Measurements from ENCODE around the gene MLYCD. TPM values are rescaled to one million over a fixed set of nuclear protein-coding genes. Genes with fewer than 3 reads are reported as not detected.

Gene MLYCD
- total and polyA plus RNA-seq, 8 donors, result 3.4 to 6.6 (median 4.1) TPM

- DNase-seq, result peak in 1 of 4 donors; percentile 43
- H3K27me3 ChIP-seq, result peaks cover 0 to 18% of the 10 kb centered on the region in 2 donors
- no peaks in the 10 kb centered on the region for H3K36me3 ChIP-seq
- H3K27ac ChIP-seq, result no peak overlapping the region
- no peak for ATAC-seq
- intact Hi-C loops (cut with DNase I), result no loop called here
- H3K4me1 ChIP-seq, result no peaks in the 10 kb centered on the region
- TF ChIP-seq CTCF (IDR thresholded peaks at IDR 0.05), result no peak
- peaks cover 0 to 11% of the 10 kb centered on the region in 2 donors for H3K9me3 ChIP-seq
- no peak overlapping the region for H3K4me3 ChIP-seq
Measured at GRCh38 chr16:83975590-83976260, 76.8 kb downstream of the MLYCD start.

Other genes starting within 250 kb of the MLYCD start
- gene HSBP1, start 91.1 kb upstream of the MLYCD start, total RNA-seq, result 100 to 1,000 TPM; 118 TPM
- gene HSBP1, start 91.1 kb upstream of the MLYCD start, polyA plus RNA-seq (ENCODE audit: insufficient read length in 6 of 6), result 100 to 1,000 TPM; 162 to 184 (median 175) TPM
- 10 to 100 TPM in 1 of 2 donors, 1 to 10 TPM in 1; 9.4 to 18.0 TPM for gene OSGIN1, start 54.1 kb downstream of the MLYCD start, total RNA-seq
- gene OSGIN1, start 54.1 kb downstream of the MLYCD start, polyA plus RNA-seq (ENCODE audit: insufficient read length in 6 of 6), result 1 to 10 TPM in 1 of 6 donors, under 1 TPM in 5; 0.47 to 1.2 (median 0.57) TPM
- gene NECAB2, start 69.1 kb downstream of the MLYCD start, total RNA-seq, result under 1 TPM; 0.17 to 0.39 TPM
- gene NECAB2, start 69.1 kb downstream of the MLYCD start, polyA plus RNA-seq (ENCODE audit: insufficient read length in 6 of 6), result under 1 TPM; 0.20 to 0.79 (median 0.45) TPM
- gene SLC38A8, start 143.7 kb downstream of the MLYCD start, total RNA-seq, result under 1 TPM in 1 of 2 donors, not detected in 1; 0.65 TPM
- gene SLC38A8, start 143.7 kb downstream of the MLYCD start, polyA plus RNA-seq (ENCODE audit: insufficient read length in 6 of 6), result not detected
- gene MBTPS1, start 217.8 kb downstream of the MLYCD start, total RNA-seq, result 100 to 1,000 TPM in 1 of 2 donors, 10 to 100 TPM in 1; 86.4 to 102 TPM
- gene MBTPS1, start 217.8 kb downstream of the MLYCD start, polyA plus RNA-seq (ENCODE audit: insufficient read length in 6 of 6), result 100 to 1,000 TPM; 107 to 121 (median 119) TPM
- gene HSDL1, start 246.1 kb downstream of the MLYCD start, total RNA-seq, result 10 to 100 TPM; 26.0 to 27.8 TPM
- gene HSDL1, start 246.1 kb downstream of the MLYCD start, polyA plus RNA-seq (ENCODE audit: insufficient read length in 6 of 6), result 10 to 100 TPM; 38.0 to 45.9 (median 42.6) TPM
- gene DNAAF1, start 246.2 kb downstream of the MLYCD start, total RNA-seq, result 10 to 100 TPM in 1 of 2 donors, under 1 TPM in 1; 0.85 to 10.3 TPM
- 10 to 100 TPM in 4 of 6 donors, 1 to 10 TPM in 2; 4.1 to 22.3 (median 13.5) TPM for gene DNAAF1, start 246.2 kb downstream of the MLYCD start, polyA plus RNA-seq (ENCODE audit: insufficient read length in 6 of 6)

Measured in left lung (tissue), 10 donors.